Measurements from ENCODE around the gene SUPV3L1.

- no peak for TF ChIP-seq CTCF (IDR thresholded peaks at IDR 0.05; ENCODE audit: low read depth, low read length, poor library complexity, severe bottlenecking)
- no peak for TF ChIP-seq EZH2phosphoT487 (IDR thresholded peaks at IDR 0.05; ENCODE audit: borderline replicate concordance, low read length)
These were observed 34.7 kb upstream of the SUPV3L1 start for GRCh38 chr10:69145329-69145728.
